HL-60 (cell line): ENCODE results near the gene ENO3.
"Not testable (repeated sequence)": the region's sequence is repeated elsewhere in the genome, so short reads cannot be mapped to it uniquely, and the experiment has no call there.

ENCODE experiments used
- DNase-seq, 2 experiments: peaks; one replicate each; pipeline ENCODE4 v3.0.0-alpha.2; 2010 to 2020; ENCODE audit warnings: low read depth in 1 of 2, low spot score in 1 of 2
- H3K27ac ChIP-seq: fragments of 250-450 bp; sonication (Bioruptor Pico); replicated peaks from 2 replicates; pipeline ENCODE4 v1.5.1; 2020; ENCODE audit warnings: mild to moderate bottlenecking, moderate library complexity
- H3K27me3 ChIP-seq: fragments of 250-450 bp; sonication (Bioruptor Pico); 2 replicates; pipeline ENCODE4 v1.5.1; 2021; ENCODE audit warnings: mild to moderate bottlenecking, moderate library complexity; ENCODE audit not compliant: insufficient read depth, poor library complexity, severe bottlenecking
- H3K4me3 ChIP-seq: replicated peaks from 2 replicates; pipeline ENCODE4 v1.5.1; 2011; ENCODE audit warnings: mild to moderate bottlenecking, control low read depth, low read length; ENCODE audit not compliant: insufficient read depth
- GABPA ChIP-seq: IDR thresholded peaks from 2 replicates; pipeline ENCODE4 v1.6.1; 2012; ENCODE audit warnings: low read depth
- POLR2AphosphoS5 ChIP-seq: IDR thresholded peaks from 2 replicates; pipeline ENCODE4 v1.6.1; 2012; ENCODE audit warnings: low read depth
- SPI1 ChIP-seq: IDR thresholded peaks from 2 replicates; pipeline ENCODE4 v1.6.1; 2012; ENCODE audit warnings: low read depth, mild to moderate bottlenecking, borderline replicate concordance
- TF ChIP-seq, protein P1 (sequence below): IDR thresholded peaks from one replicate; pipeline ENCODE4 v1.5.1; 2011; ENCODE audit warnings: low read length, control low read depth, inconsistent platforms; ENCODE audit not compliant: insufficient read depth
- TF ChIP-seq, protein P2 (sequence below): IDR thresholded peaks from 2 replicates; pipeline ENCODE4 v1.6.1; 2012; ENCODE audit warnings: low read depth; ENCODE audit not compliant: insufficient replicate concordance

The ENO3 gene

DNA sequence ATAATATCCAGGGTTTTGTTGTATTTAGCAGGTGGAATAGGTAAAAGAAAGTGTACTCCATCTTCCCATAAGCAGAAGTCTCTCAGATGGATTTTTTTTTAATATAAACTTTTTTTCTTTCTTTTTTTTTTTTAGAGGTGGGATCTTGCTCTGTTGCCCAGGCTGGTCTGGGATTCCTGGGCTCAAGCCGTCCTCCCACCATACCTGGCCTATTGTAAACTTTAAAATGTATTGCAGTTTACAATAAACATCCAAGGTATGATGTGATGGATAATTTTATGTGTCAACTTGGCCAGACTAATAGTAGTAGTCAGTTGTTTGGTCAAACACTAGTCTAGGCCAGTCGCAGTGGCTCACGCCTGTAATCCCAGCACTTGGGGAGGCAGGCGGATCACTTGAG is 29.6 kb upstream of the ENO3 start:
- Histone ChIP-seq H3K27ac (no peak overlapping the region), H3K27me3 (no peaks in the 10 kb centered on the region), H3K4me3 (no peak overlapping the region)
- DNase-seq: no peak
- TF ChIP-seq, protein P1, sequence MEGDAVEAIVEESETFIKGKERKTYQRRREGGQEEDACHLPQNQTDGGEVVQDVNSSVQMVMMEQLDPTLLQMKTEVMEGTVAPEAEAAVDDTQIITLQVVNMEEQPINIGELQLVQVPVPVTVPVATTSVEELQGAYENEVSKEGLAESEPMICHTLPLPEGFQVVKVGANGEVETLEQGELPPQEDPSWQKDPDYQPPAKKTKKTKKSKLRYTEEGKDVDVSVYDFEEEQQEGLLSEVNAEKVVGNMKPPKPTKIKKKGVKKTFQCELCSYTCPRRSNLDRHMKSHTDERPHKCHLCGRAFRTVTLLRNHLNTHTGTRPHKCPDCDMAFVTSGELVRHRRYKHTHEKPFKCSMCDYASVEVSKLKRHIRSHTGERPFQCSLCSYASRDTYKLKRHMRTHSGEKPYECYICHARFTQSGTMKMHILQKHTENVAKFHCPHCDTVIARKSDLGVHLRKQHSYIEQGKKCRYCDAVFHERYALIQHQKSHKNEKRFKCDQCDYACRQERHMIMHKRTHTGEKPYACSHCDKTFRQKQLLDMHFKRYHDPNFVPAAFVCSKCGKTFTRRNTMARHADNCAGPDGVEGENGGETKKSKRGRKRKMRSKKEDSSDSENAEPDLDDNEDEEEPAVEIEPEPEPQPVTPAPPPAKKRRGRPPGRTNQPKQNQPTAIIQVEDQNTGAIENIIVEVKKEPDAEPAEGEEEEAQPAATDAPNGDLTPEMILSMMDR: no peak
- TF ChIP-seq POLR2AphosphoS5: no peak
- no peak for TF ChIP-seq SPI1
- TF ChIP-seq GABPA: no peak
- TF ChIP-seq, protein P2, sequence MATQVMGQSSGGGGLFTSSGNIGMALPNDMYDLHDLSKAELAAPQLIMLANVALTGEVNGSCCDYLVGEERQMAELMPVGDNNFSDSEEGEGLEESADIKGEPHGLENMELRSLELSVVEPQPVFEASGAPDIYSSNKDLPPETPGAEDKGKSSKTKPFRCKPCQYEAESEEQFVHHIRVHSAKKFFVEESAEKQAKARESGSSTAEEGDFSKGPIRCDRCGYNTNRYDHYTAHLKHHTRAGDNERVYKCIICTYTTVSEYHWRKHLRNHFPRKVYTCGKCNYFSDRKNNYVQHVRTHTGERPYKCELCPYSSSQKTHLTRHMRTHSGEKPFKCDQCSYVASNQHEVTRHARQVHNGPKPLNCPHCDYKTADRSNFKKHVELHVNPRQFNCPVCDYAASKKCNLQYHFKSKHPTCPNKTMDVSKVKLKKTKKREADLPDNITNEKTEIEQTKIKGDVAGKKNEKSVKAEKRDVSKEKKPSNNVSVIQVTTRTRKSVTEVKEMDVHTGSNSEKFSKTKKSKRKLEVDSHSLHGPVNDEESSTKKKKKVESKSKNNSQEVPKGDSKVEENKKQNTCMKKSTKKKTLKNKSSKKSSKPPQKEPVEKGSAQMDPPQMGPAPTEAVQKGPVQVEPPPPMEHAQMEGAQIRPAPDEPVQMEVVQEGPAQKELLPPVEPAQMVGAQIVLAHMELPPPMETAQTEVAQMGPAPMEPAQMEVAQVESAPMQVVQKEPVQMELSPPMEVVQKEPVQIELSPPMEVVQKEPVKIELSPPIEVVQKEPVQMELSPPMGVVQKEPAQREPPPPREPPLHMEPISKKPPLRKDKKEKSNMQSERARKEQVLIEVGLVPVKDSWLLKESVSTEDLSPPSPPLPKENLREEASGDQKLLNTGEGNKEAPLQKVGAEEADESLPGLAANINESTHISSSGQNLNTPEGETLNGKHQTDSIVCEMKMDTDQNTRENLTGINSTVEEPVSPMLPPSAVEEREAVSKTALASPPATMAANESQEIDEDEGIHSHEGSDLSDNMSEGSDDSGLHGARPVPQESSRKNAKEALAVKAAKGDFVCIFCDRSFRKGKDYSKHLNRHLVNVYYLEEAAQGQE: no peak

DNA sequence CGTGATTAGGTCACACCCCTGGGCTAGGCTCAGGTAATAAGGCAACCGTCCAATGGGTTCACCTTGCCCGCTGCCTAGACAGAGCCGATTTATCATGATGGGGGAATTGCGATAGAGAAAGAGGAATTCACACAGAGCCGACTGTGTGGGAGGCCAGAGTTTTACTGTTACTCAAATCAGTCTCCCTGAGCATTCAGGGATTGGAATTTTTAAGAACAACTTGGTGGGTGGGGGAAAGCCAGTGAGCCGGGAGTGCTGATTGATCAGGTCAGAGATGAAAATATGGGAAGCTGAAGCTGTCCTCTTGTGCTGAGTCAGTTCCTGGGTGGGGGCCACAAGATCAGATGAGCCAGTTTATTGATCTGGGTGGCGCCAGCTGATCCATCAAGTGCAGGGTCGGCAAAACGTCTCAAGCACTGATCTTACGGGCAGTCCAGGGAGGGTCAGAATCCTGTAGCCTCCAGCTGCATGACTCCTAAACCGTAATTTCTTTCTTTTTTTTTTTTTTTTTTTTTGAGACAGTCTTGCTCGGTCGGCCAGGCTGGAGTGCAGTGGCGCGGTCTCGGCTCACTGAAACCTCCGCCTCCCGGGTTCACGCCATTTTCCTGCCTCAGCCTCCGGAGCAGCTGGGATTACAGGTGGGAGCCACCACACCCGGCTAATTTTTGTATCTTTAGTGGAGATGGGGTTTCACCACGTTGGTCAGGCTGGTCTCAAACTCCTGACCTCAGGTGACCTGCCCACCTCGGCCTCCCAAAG is 24.2 kb upstream of the ENO3 start:
- not testable (repeated sequence) for H3K4me3 ChIP-seq, DNase-seq, H3K27ac ChIP-seq, H3K27me3 ChIP-seq

DNA sequence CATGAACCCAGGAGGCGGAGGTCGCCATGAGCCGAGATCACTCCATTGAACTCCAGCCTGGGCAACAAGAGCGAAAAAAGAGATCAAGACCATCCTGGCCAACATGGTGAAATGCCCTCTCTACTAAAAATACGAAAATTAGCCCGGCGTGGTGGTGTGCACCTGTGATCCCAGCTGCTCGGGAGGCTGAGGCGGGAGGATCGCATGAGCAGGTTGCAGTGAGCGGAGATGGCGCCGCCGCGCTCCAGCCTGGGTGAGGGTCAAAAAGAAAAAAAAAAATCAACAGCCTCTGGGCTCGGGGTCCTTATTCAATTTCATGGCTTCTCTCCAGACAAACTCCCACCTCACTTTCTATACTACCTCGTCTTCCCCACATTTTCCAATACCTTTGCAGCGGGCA is 22.0 kb upstream of the ENO3 start:
- no peak overlapping the region for H3K27ac ChIP-seq
- TF ChIP-seq, protein P2: no peak
- no peak for TF ChIP-seq POLR2AphosphoS5
- TF ChIP-seq SPI1: no peak
- TF ChIP-seq, protein P1: no peak
- TF ChIP-seq GABPA: no peak
- H3K27me3 ChIP-seq: no peaks in the 10 kb centered on the region
- no peak for DNase-seq
- H3K4me3 ChIP-seq: no peak overlapping the region

DNA sequence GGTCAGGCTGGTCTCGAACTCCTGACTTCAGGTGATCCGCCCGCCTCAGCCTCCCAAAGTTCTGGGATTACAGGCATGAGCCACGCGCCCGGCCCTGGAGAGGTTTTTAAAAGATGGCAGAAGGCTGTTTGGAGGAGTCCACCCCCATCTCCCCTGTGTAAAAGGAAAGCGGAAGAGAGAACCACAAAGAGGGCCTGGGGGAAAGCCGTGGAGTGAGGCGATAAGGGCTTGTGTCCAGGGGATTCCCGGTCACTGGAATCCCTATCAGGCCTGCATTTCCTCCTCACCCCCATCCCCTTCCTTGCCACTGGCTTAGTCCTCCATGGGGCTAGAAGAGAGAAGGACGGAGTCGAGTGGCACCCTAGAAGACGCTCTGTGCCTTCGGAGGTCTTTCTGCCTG is 19.0 kb upstream of the ENO3 start, which contains the start of gene GP1BA:
Gene GP1BA (plus strand): TSS at position 315 of the 400 bp plus-strand sequence. CDS start 328 bp downstream, outside the sequence.
- no peak for TF ChIP-seq POLR2AphosphoS5
- 0 out of 2 replicates have a peak, but pooled peaks have one; percentile 13 for TF ChIP-seq SPI1

DNA sequence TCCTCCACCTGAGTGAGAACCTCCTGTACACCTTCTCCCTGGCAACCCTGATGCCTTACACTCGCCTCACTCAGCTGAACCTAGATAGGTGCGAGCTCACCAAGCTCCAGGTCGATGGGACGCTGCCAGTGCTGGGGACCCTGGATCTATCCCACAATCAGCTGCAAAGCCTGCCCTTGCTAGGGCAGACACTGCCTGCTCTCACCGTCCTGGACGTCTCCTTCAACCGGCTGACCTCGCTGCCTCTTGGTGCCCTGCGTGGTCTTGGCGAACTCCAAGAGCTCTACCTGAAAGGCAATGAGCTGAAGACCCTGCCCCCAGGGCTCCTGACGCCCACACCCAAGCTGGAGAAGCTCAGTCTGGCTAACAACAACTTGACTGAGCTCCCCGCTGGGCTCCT is 18.2 kb upstream of the ENO3 start:
- Histone ChIP-seq H3K27me3 (no peaks in the 10 kb centered on the region), H3K27ac (no peak overlapping the region), H3K4me3 (no peak overlapping the region)
- no peak for DNase-seq
- TF ChIP-seq, protein P2: no peak
- TF ChIP-seq SPI1 (no peak), POLR2AphosphoS5 (no peak), GABPA (no peak)
- TF ChIP-seq, protein P1: no peak

More for the DNA sequence above, 19.0 kb upstream of the ENO3 start, which contains the start of gene GP1BA:
- Histone ChIP-seq H3K27me3 (no peaks in the 10 kb centered on the region), H3K4me3 (no peak within 1 kb of the TSS), H3K27ac (no peak within 1 kb of the TSS)
- DNase-seq: no peak
